HG02588 (cell line): ENCODE data around the gene KMT2B.
"Not testable (repeated sequence)": the region's sequence is repeated elsewhere in the genome, so short reads cannot be mapped to it uniquely, and the experiment has no call there.

Source experiments
- ATAC-seq: cut with Tn5 transposase; IDR thresholded peaks from one replicate; pipeline ENCODE4 v1.9.1; 2021; ENCODE audit warnings: mild to moderate bottlenecking, moderate library complexity; ENCODE audit not compliant: unreplicated experiment

KMT2B gene

DNA sequence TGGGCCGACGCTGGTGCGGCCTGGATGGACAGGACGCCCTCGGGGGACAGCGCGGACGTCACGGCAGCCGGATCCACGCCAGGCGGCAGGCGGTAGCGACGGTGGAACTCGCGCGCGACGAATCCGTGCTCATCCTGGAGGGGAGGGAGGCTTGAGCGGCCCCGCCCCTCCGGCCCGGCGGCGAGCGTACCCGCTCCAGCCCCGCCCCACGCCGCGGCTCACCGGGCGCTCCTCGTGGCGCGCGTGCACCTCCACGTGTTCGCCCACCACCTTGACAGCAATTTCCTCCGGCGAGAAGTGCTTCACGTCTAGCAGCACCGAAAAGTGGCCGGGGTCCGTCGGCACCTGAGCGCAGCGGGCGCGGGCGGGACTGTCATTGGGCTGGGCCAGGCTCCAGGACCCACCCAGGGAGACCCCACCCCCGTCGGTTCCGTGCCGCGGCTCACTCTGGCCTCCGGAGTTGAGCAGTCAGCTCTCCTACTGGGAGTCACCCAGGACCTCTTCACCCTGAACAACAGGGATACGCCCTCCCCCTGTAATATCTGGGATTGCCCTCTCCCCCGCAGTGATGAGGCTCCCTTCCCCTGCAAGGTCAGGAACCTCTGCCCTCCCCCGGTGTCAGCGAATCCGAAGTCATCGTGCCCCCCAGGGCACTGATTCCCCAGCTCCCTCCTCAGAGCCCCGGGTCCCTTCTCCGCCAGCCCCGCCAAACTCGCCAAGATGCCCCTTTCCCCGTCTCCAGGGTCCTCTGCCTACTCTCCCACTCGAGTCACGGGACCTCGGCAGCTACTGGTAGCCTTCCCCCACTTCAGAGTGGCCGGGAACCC, 38.0 kb downstream of the KMT2B start:
- no peak for ATAC-seq

DNA sequence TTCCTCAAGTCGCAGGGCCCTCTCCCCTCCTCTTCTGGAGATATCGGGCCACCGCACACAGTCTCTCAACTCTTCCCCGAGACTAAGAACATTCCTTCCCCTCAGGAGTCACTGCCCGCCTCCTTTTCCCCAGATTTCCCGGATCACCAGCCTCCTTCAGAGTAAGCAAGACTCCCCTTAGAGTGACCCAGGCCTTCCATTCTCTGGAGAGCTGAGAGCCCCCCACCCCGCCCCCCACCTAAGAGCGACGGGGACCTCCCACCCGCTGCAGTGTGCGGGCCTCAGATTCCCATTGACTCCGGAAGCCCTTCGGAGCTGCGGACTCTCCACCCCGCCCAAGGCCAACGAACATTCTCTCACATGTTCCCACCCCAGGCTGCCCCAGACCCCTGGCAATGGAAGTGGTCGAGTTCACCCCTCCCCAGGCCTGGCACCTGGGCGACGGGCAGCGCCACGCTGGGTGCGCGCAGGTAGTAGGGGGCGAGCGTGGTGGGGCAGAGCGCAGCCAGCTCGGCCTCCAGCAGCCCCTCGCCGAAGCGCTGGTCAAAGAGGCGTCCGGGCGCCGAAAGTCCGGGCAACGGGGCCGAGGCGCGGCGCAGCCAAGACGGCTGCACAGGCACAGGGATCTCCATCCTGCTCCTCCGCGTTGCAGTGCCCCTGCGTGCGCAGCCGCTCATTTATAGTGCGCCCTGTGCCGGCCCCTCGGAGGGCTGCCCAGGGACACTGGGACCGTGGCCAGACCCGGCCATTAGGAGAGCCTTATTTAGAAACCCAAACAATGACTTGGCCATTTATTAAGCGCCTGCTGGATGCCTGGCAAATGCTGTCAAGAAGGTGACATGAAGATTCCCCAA, 38.8 kb downstream of the KMT2B start, which contains the start of gene HSPB6:
HSPB6 (minus strand) TSS at position 653 of the 854 bp plus-strand sequence; CDS start at position 632, 21 bp downstream.
- ATAC-seq: no peak

DNA sequence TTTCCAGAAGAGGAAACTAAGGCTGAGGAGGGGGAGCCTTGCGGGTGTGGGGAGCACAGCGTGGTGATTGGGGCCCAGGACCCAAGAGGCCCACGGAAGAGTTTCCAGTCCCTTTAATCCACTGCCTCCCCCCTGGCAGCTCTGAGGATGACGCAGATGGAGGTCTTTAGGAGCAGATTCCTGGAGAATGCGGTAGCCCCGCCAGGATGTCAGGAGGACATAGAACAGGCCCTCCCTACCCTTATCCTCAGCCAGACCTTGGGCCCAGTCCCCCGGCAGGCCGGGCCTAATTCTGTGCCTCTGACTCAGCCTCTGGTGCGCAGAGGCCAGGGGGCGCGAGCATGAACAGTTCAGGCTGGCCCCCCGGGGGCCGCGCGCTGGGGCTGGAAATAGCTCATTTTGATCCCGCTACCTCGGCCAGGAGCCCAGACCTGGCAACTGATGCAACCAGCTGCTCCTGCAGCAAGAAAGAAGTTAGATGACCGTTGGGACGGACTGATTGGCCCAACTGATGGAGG, 39.5 kb downstream of the KMT2B start:
- ATAC-seq: no peak

DNA sequence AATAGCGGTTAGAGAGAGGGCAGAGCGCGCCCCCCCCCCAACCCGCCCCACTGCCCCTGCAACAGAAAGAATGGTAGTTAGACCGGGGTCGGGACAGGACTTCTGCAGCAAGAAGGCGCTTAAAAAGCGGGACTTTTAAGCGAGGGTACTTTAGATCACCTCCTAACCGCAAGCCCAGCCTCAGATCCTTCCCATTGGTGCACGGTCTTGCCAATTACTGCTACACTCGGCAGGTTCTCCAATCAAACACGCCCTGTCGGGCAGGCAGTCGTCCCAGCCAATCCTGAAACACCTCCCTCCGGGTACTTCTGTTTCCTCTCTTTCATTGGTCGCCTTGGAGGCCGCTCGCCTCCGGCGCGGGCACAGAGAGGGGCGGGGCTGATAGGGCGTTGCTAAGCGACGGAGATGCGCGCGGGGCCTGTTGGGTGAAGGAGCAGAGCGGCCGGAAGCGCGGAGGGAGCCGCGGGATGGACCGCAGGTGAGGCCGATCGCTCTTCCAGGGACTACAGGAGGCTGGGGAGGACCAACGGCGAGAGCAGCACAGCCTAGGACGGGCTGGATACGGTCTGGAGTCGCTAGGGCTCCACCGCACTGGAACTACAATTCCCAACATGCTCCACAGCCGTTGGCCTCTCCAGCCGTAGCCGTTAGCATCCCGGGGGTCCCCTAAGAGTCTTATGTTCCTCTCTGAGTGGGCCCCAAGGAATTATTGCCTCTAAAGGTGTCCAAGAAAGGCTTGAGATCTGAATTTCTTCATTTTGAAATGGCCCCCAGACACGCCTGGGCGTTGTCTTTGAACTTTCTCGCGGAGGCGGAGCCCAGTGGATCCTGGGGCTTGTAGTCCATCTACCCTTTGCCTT, 40.2 kb downstream of the KMT2B start, which contains the start of gene PROSER3:
PROSER3 (plus strand) TSS at position 428 of the 860 bp plus-strand sequence; CDS start at position 468, 40 bp downstream.
- peak; percentile 93 for ATAC-seq

DNA sequence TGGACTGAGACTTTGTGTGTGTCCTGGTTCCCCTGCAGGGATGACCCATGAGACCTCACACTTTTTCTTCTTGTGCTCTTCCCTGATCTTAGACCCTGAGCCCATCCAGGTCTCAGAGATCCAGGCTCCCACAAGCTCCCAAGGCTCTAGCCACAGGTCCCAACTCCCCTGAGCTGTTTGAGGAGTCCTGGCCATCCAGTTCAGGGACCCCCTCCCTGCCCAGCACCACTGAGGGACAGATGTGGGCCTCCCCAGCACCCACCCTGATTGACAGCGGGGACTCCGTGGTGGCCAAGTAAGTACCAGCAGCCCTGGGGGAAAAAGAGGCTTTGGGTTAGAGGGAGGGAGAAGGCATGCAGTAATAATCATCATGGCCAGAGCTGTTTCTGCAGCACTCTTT, 41.9 kb downstream of the KMT2B start:
- no peak for ATAC-seq

DNA sequence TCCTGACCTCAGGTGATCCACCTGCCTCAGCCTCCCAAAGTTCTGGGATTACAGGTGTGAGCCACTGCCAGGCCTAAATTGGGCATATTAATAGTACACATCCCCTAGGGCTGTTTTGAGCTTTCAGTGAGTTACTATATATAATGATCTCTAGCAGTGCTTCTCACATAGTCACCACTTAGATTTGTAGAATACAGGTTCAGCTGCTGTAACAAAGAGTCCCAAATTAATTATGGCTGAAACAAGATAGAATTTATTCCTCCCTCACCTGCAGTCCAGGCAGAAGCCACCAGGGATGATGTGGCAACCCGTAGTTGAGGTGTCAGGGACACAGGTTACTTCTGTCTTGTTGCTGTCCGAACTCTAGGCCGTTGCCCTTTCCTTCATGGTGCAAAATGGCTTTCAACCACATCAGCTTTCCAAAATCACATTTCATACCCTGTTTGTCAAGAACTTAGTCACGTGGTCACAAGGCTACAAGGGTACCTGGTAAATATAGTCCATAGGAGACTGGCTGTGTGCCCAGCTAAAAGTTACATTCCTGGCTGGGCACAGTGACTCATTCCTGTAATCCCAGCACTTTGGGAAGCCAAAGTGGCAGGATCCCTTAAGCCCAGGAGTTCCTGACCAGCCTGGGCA, 43.0 kb downstream of the KMT2B start:
- no peak for ATAC-seq

DNA sequence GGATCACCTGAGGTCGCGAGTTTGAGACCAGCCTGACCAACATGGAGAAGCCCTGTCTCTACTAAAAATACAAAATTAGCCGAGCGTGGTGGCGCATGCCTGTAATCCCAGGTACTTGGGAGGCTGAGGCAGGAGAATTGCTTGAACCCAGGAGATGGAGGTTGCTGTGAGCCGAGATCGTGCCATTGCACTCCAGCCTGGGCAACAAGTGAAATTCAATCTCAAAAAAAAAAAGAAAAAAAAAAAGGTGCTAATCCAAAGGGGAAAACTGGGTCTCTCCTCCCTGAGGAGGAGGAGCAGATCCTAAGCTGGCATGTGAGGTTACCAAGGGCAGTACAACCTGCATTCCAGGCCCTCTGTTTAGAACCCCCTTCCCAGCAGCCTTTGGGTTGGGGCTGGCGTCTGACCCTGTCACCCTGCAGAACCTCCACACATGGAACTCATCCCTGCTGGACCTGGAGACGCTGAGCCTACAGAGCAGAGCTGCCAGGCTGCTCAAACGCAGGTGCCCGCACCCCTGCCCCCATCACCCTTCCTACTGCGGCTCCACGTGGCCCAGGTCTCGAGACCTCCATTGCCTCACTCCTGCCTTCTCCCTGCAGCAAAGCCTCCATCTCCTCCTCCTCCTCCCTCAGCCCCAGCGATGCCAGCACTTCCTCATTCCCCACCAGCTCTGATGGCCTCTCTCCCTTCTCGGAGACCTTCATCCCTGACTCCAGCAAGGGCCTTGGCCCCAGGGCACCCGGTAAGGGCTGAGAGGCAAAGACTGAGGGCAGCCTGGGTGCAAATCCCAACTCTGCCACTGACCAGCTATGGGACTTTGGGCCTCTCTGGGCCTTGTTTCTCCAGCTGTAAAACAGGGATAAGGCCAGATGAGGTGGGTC, 46.9 kb downstream of the KMT2B start:
- ATAC-seq: no peak

DNA sequence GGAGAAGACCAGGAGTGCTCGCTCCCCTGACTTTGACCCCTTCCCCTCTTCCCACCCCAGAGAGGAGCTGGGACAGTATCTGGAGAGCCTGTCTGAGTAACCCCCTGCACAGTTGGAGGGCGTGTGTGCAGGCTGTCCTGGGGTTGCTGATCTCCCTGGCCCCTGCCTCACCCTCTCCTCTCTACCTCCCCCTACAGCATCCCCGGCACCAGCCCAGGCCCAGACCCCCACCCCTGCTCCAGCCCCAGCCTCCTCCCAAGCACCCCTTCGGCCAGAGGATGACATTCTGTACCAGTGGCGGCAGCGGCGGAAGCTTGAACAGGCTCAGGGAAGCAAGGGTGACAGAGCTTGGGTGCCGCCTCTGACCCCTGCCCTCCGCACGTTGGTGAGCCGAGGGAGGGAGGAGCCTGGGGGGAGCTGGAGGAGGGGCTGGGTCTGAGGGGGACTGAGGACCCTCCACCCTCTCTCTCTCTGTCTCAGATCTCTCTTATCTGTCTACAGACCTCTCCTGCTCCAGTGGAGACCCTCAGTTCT, 48.8 kb downstream of the KMT2B start:
- no peak for ATAC-seq

DNA sequence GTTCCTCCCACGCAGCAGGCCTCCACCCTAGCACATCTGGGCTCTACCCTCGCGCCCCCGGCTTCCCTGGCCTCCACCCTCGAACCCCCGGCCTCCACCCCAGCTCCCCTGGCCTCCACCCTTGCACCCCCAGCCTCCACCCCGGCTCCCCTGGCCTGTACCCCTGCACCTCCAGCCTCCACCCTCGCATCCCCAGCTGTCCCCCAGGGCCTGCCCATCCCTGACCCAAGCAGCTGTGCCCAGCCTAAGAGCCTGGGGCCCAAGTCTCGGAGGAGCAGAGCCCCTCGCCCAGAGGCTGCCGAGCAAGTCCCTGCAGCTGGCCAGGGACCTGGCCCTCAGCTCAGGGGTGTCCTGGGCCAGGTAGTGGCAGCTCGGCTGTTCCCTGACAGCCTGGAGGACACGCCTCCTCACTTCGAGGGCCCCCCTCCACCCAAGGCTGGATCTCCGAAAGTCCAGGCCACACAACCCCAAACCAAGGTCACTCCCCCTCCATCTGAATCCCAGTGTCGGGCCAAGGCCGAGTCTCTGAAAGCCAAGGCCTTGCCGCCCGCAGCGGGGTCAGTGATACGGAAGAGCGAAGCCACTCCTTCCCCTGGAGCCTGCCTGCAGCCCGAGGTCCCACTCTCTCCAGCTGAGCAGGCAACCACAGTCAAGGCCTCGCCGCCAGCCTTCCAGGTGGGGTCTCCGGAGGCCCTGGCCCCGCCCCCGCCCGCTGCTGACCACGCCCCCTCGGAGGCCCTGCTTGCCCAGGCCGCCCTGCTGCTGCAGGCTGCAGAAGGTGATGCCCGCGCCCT, 49.7 kb downstream of the KMT2B start:
- ATAC-seq: no peak

DNA sequence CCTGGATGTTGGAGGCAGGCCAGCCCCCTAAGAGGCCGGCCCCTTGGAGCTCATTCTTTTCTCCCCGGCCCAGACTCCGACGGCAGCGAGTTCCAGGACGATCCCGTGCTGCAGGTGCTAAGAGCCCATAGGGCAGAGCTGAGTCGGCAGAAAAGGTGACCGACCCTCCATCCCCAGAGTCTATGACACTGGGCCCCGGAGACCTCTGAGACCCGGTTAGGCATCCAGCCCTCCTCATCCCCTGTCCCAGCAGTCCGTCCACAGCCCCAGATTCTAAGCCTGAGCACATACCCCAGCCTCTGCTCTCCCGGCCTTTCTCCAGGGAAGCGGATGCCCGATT, 50.2 kb downstream of the KMT2B start:
- ATAC-seq: no peak

DNA sequence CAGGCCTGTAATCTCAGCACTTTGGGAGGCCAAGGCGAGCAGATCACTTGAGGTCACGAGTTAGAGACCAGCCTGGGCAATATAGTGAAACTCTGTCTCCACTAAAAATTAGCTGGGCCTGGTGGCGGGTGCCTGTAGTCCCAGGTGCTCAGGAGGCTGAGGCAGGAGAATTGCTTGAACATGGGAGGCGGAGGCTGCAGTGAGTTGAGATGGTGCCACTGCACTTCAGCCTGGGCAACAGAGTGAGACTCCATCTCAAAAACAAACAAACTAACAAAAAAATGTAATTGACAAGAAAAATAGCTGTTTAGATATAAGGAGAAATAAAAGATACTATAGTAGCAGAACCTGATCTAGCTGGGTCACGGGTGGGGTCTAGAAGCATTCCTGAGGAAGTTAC, 54.6 kb downstream of the KMT2B start:
- ATAC-seq: not testable (repeated sequence)

DNA sequence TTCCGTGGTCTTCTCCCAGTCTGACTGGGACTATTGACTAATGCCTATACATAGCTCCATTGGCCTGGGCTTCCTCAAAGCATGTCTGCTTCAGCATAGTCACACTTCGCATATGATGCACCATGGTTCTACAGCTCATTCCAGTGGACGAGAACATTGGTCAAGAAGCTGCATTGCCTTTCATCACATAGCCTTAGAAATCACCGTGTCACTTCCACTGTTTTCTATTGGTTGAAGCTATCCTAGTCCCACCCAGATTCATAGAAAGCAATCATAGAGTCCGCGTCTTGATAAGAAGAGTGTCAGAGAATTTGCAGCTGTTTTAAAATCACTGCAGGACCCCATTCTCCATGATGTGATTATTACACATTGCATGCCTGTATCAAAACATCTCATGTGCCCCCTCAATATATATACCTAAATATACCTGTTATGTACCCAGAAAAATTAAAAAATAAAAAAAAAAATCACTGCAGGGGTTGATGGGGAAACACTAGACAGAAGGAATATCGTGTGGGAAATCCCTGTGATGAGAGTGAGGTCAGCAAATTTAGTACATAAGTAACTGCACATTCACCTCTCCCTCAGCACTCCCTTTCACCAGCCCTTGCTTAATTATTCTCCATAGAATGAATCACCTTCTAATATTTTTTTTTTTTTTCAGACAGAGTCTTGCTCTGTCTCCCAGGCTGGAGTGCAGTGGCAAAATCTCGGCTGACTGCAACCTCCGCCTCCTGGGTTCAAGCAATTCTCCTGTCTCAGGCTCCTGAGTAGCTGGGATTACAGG, 55.4 kb downstream of the KMT2B start:
- no peak for ATAC-seq

DNA sequence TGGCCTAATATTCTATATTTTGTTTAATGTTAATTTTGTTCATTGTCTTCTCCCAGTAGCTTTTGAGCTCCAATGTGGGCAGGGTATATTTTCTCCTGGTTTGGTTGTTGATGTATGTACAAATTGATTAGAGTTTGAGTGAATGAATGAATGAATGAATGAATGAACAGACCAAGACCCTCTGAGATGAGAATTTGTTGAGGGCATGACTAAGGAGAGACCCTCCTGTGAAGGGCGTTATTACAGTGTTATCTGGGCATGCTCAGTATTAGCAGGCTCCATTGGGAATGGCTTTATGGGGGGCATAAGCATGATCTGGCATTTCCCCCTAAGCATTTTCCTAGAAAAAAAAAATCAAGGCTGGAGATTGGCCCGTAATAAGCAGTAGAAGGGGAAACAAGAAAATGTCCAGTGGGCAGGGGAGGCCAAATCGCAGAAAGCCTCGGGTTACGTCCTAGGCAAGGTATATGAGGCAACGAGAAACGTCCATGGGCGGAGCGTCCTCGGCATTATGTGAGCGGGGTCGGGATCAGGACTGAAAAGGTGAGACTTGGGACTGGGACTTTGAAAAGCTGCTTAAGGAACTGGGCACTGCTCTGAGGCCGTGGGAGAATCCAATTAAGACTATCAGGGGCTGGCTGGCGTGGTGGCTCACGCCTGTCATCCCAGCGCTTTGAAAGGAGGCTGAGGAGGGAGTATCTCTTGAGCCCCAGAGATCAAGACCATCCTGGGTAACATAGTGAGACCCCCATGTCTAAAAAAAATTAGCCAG, 56.7 kb downstream of the KMT2B start:
- ATAC-seq: no peak

DNA sequence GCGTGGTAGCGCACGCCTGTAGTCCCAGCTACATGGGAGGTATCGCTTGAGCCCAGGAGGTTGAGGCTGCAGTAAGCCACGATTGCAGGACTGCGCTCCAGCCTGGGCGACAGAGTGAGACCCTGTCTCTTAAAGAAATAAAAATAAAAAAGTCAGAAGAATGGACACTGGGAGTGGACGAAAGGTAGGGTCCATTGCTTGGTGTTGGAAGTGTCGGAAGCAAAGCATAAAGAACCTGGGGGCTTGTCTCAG, 57.2 kb downstream of the KMT2B start:
- ATAC-seq: no peak

DNA sequence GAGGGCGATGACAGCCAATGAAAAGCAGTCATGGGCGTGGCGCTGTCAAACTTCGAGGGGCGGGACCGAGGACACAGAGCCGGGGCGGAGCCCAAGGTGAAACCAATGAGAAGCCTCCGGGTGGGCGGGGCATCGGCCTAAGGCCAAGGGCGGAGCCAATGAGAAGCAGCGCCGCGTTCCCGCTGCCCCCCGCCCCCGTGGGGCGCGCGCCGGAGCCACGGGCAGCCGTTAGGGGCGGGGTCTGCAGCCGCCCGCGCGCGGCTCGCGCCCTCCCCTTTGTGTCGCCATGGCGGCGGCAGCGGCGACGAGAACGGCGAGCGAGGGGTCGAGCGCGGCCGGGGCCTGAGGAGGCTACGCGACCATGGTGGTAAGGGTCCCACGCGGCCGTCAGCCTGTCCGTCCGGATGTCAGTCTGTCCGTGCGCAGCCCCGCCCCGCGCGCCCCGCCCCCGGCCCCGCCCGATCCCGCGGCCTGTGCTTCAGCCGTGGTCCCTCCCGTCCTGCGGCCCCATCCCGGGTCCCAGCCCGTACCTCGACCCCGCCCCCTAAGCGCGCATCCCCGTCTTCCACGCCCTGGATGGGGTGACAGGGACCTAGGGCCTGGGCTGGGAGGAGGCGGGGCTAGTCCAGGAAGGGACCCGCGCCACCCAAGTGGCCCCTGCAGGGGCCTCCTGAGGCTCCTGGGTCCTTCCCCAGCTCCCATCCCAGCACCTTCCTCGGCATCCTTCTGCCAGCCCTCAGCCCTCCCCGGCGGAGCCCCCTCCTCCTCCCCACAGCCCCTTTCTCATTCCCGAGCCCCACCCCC, 57.7 kb downstream of the KMT2B start, which contains the start of gene ARHGAP33:
ARHGAP33 (plus strand) TSS at position 267 of the 804 bp plus-strand sequence; CDS start at position 362, 95 bp downstream.
- peak; percentile 94 for ATAC-seq
